Caco-2 (cell line): ENCODE measurements around the gene FBXO46. TPM values are rescaled to one million over a fixed set of nuclear protein-coding genes. Genes with fewer than 3 reads are reported as not detected.

ENCODE experiments used
- BruUV-seq: library from RNA; stranded (reverse); fragments of 400-500 nt; replicated peaks from 2 replicates; lab custom pipeline; 2021; lab: Mats Ljungman, UMichigan
- CTCF ChIA-PET: fragments of 300-600 bp; sonication (Branson Sonifier 250); formaldehyde crosslinking; loops from one replicate; lab custom pipeline; 2022; ENCODE audit warnings: antibody characterized with exemption; lab: Charles Lee
- POLR2A ChIA-PET: fragments of 300-600 bp; sonication (Branson Sonifier 250); formaldehyde crosslinking; loops from one replicate; lab custom pipeline; 2022; ENCODE audit warnings: antibody characterized with exemption; lab: Charles Lee
- DNase-seq, 2 experiments: peaks; one replicate each; pipeline versions ENCODE4 v3.0.0 to v3.0.0-alpha.2; 2020 to 2022
- H3K27me3 ChIP-seq: replicated peaks from 2 replicates; pipeline ENCODE4 v1.6.0; 2011; ENCODE audit warnings: low read length; ENCODE audit not compliant: control insufficient read depth, insufficient read depth
- H3K36me3 ChIP-seq: 2 replicates; pipeline ENCODE4 v1.5.1; 2011; ENCODE audit warnings: low read length; ENCODE audit not compliant: control insufficient read depth, insufficient read depth
- H3K4me1 ChIP-seq: fragments of 250-450 bp; sonication (Bioruptor Pico); 2 replicates; pipeline ENCODE4 v1.5.1; 2020; ENCODE audit warnings: mild to moderate bottlenecking
- H3K4me3 ChIP-seq: 2 replicates; pipeline ENCODE4 v1.5.1; 2011; ENCODE audit warnings: low read depth, mild to moderate bottlenecking, control low read depth, low read length
- H3K9me3 ChIP-seq: fragments of 250-450 bp; sonication (Bioruptor Pico); 2 replicates; pipeline ENCODE4 v1.5.1; 2020; ENCODE audit warnings: mild to moderate bottlenecking, moderate library complexity
- H3K27ac Mint-ChIP-seq: one replicate; pipeline ENCODE4 v1.8.0; 2022; ENCODE audit warnings: mixed read lengths; ENCODE audit not compliant: unreplicated experiment
- H3K27me3 Mint-ChIP-seq: one replicate; pipeline ENCODE4 v1.8.0; 2022; ENCODE audit warnings: mixed read lengths; ENCODE audit not compliant: insufficient read depth, unreplicated experiment
- H3K36me3 Mint-ChIP-seq: one replicate; pipeline ENCODE4 v1.8.0; 2022; ENCODE audit warnings: mild to moderate bottlenecking, mixed read lengths; ENCODE audit not compliant: insufficient read depth, unreplicated experiment
- H3K4me1 Mint-ChIP-seq: one replicate; pipeline ENCODE4 v1.8.0; 2022; ENCODE audit warnings: low read depth, mixed read lengths; ENCODE audit not compliant: unreplicated experiment
- H3K4me3 Mint-ChIP-seq: one replicate; pipeline ENCODE4 v1.8.0; 2022; ENCODE audit warnings: mild to moderate bottlenecking, moderate library complexity, mixed read lengths; ENCODE audit not compliant: unreplicated experiment
- H3K9me3 Mint-ChIP-seq: one replicate; pipeline ENCODE4 v1.8.0; 2022; ENCODE audit warnings: mixed read lengths; ENCODE audit not compliant: unreplicated experiment
- CTCF ChIP-seq, 2 experiments: fragments of 200-600 bp in 1 of 2; IDR thresholded peaks; 1 replicate in 1 of 2; 2 replicates in 1 of 2; pipeline versions ENCODE4 v1.5.1 to v1.8.0; 2011 to 2022; ENCODE audit warnings: antibody characterized with exemption in 1 of 2, control low read depth in 1 of 2, inconsistent platforms in 1 of 2, low read depth in 1 of 2, low read length in 1 of 2, mild to moderate bottlenecking in 1 of 2, moderate library complexity in 1 of 2; ENCODE audit not compliant: insufficient read depth in 1 of 2, severe bottlenecking in 1 of 2, unreplicated experiment in 1 of 2
- intact Hi-C: fragments of 100-400 bp; cut with micrococcal nuclease; formaldehyde crosslinking; loops from one replicate; pipeline ENCODE4 v1.10.0; 2022; ENCODE audit not compliant: unreplicated experiment
- total RNA-seq: library from RNA; stranded (reverse); gene quantifications from 2 replicates; pipeline ENCODE4 v1.2.3, GENCODE V29; 2022

Gene FBXO46
- total RNA-seq, 1 experiment from 2014 or later: 31.0 TPM

DNA sequence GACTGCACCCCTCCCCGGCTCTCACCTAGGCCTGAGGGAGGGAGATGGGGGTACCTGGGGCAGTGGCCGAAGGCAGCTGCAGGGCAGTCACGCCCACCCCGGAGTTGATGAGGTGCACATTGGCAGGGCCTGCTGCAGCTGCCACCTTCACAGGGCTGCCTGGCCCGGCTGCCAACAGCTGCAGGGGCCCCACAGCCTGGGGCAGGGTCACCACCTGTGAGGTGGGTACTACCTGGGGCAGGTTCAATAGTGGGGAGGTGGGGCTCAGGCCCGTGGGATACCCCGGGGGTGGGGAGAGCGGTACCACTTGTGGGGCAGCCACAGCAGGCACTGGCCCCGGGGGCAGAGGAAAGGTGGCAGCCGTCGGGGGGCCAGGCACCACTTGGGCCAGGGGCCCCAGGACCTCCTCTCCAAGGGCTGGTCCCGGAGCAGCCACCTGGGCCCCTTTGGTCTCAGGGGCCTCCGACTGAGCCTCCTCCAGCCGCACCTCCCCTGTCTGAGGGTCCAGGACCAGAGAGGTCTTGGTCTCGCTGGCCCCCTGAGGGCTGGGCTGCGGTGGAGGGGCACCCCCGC lies 35.7 kb upstream of the FBXO46 start:
- Histone ChIP-seq H3K4me1 (peaks cover 6% of the 10 kb centered on the region), H3K9me3 (no peaks in the 10 kb centered on the region), H3K27me3 (no peaks in the 10 kb centered on the region), H3K4me3 (no peak overlapping the region; the same call in 1 of the 2 replicates), H3K36me3 (no peaks in the 10 kb centered on the region)
- Mint-ChIP-seq H3K9me3 (no peaks in the 10 kb centered on the region), H3K4me1 (peaks cover 14% of the 10 kb centered on the region), H3K4me3 (peak overlapping the region; percentile 97), H3K27me3 (no peaks in the 10 kb centered on the region), H3K36me3 (peaks cover 42% of the 10 kb centered on the region), H3K27ac (no peak overlapping the region)
- TF ChIP-seq CTCF (IDR thresholded peaks at IDR 0.05; ENCODE audit: insufficient read depth in 1 of 2, low read depth in 1 of 2, low read length in 1 of 2, severe bottlenecking in 1 of 2, unreplicated experiment in 1 of 2): no peak
- DNase-seq: no peak
- CTCF ChIA-PET: interaction anchor here (0.6 kb wide), 1 partner anchor 85 kb away, joined by 5 read pairs; no protein-coding TSS in a partner anchor
- BruUV-seq: no TSS peak
- POLR2A ChIA-PET: no interaction called here
- intact Hi-C loops: no loop called here

DNA sequence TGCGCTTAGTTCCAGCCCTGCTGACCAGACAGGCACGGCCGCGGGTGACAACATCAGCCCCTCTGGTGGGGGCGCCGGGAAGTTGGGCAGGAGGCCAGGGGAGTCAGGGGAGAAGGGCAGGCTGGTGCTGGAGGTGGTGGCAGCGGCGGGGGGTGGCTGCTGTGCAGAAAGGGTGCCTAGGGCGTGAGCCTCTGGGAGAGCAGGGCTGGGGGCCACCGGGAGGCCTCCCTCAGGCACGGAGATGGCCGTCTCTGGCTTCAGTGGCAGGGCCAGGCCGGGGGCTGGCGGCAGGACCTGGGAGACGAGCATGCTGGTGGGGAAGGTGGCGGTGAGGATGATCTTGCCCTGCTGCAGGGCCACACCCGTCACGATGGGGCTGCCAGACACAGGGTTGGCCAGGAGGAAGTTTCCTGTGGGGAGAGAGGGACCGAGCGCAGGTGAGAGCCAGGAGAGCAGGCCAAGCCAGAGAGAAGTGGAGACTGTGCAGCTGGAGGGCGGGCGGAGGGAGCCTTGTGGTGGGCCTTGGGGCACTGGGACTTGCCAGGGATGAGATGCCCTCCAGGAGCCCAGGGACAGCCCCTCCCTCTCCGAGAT lies 35.1 kb upstream of the FBXO46 start:
- Histone ChIP-seq H3K36me3 (no peaks in the 10 kb centered on the region), H3K9me3 (no peaks in the 10 kb centered on the region), H3K27me3 (no peaks in the 10 kb centered on the region), H3K4me3 (no peak overlapping the region), H3K4me1 (peaks cover 6% of the 10 kb centered on the region)
- no TSS peak for BruUV-seq
- Mint-ChIP-seq H3K9me3 (no peaks in the 10 kb centered on the region), H3K4me3 (peak overlapping the region; percentile 59), H3K27ac (no peak overlapping the region), H3K27me3 (no peaks in the 10 kb centered on the region), H3K36me3 (peaks cover 37% of the 10 kb centered on the region), H3K4me1 (peaks cover 8% of the 10 kb centered on the region)
- intact Hi-C loops: no loop called here
- ChIA-PET CTCF (no interaction called here), POLR2A (no interaction called here)
- no peak for TF ChIP-seq CTCF (IDR thresholded peaks at IDR 0.05; ENCODE audit: insufficient read depth in 1 of 2, low read depth in 1 of 2, low read length in 1 of 2, severe bottlenecking in 1 of 2, unreplicated experiment in 1 of 2)
- DNase-seq: no peak

DNA sequence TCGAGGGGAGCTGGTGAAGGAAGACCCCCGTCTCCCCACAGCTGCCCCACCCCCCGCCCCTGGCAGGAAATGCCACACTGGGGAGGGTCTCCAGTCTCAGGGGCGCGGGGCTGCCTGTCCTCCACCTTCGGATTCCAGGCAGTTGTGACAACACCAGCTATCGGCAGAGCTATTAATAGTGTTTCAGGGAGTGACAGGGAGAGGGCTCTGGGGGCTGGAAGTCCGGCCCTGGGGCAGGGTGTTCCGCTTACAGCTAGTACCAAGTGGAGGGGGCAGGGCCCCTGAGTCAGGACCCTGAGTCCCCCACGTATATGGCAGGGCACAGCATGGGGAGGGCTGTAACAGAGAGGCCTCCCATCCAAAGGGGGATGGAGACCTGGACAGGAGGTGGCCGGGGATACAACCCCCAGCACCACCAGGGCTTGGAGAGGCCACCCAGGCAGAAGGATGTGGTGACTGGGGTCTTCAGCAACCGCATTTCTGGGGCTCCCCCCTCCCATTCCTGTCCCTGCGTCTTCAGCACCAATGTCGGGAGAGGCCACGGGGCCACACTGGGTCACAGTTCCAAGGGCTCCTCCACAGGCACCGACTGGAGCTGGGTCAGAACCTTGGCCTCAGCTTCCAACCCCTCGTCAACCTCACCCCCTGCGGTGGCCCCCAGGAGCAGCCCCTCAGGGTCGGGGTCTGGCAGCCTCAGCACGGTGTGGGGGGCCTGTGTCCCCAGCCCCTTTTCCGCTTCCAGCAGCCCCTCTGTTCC lies 34.4 kb upstream of the FBXO46 start:
- ChIA-PET POLR2A (interaction anchor here (0.6 to 1.1 kb wide), 2 partner anchors 34 to 263 kb away, joined by 4 to 6 read pairs; partner anchors contain the start of gene FBXO46), CTCF (no interaction called here)
- no peaks in the 10 kb centered on the region for H3K9me3 Mint-ChIP-seq
- H3K9me3 ChIP-seq: no peaks in the 10 kb centered on the region
- H3K36me3 Mint-ChIP-seq: peaks cover 30% of the 10 kb centered on the region
- no peak for TF ChIP-seq CTCF (IDR thresholded peaks at IDR 0.05; ENCODE audit: insufficient read depth in 1 of 2, low read depth in 1 of 2, low read length in 1 of 2, severe bottlenecking in 1 of 2, unreplicated experiment in 1 of 2)
- peak overlapping the region; percentile 76 for H3K27ac Mint-ChIP-seq
- H3K4me3 Mint-ChIP-seq: peak overlapping the region; percentile 23
- BruUV-seq: TSS peak; percentile 26
- H3K4me1 ChIP-seq: peaks cover 6% of the 10 kb centered on the region
- no peak for DNase-seq
- no peaks in the 10 kb centered on the region for H3K36me3 ChIP-seq
- H3K4me1 Mint-ChIP-seq: peaks cover 7% of the 10 kb centered on the region
- H3K27me3 ChIP-seq: no peaks in the 10 kb centered on the region
- H3K4me3 ChIP-seq: no peak overlapping the region
- H3K27me3 Mint-ChIP-seq: no peaks in the 10 kb centered on the region
- intact Hi-C loops: no loop called here
